GM18505 (cell line): Measurements from ENCODE around the gene SCN7A.
"Not testable (repeated sequence)": the region's sequence is repeated elsewhere in the genome, so short reads cannot be mapped to it uniquely, and the experiment has no call there.

Experiments
- ATAC-seq: cut with Tn5 transposase; IDR thresholded peaks from one replicate; pipeline ENCODE4 v1.9.1; 2021; ENCODE audit not compliant: unreplicated experiment
- POLR2A ChIP-seq: IDR thresholded peaks from 4 replicates; pipeline ENCODE4 v1.6.1; 2011; ENCODE audit warnings: borderline replicate concordance; ENCODE audit not compliant: insufficient read depth, insufficient read length; ENCODE audit errors: extremely low read depth

Gene SCN7A

DNA sequence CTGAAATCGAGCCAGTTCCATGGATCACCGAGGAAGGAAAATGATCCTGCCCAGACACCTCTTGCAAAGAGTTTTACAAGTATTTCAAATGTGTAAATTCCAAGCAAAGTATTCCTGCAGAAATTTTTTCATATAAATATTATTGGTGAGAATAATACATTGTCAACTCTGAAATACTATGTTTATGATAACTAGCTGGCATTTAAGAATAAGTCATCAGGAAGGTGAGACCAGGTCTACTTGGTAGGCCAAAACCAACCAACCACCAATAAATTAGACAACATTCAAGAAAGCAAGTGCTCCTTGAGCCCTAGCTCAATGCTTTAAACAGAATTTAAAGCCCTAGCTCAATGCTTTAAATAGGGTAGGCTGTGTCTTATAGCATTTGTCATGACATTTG, 21.7 kb downstream of the SCN7A start:
- no peak for ATAC-seq
- TF ChIP-seq POLR2A: no peak

DNA sequence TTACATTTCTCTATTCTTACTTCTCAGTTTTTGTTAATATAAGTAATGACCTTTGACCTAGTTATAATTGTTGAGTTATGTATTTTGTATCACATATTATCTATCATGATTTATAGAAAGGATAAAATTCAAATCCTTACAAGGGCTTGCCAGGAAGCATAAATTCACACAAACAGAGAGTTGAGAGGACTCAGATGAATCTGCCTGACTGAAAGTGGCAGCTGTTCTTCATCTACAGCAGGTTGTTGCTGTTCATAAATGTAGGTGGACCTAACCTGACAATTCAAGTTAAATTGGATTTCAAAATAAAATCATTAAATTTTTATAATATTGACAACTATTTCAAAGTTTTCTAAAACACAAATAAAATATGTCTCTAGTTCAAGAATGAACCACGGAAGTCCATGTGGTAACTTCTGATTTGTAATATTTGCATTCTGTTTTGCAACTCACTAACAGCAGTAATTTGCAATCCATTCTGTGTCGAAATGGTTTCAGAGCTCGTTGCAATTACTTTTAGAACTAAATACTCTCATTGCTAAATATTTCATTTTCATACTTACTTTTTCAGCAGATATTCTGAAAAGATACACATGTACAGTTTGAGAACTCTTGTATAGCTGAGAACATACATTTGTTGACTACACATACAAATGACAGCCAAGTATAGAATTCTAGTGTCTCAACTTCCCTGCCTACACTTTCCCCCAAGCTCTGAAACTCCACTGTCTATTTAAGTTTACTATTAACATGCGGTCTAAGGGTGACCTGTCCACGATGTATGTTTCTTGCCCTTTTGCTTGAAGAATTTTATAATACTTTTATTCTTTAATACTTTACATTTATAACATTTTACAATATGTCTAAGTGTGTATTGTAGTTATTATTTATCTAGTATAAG, 25.7 kb downstream of the SCN7A start:
- no peak for ATAC-seq
- no peak for TF ChIP-seq POLR2A

DNA sequence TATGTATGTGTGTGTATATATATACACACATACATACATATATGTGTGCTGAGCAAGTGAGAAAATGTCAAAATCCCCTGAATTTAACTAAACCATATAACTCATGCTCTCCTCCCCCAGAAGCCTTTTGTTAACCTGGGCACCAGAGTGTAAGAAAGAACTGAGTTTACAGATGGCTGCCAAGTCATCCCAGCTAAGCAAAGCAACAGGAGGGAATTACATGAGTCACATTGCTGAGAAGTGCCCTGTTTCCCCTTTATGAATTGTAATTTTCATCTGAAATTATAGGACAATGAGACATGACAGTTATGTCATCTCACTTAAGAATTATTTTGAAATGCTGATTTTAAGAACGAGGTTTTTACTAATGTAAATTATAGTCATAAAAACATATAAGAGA, 29.9 kb downstream of the SCN7A start:
- TF ChIP-seq POLR2A: no peak
- no peak for ATAC-seq

DNA sequence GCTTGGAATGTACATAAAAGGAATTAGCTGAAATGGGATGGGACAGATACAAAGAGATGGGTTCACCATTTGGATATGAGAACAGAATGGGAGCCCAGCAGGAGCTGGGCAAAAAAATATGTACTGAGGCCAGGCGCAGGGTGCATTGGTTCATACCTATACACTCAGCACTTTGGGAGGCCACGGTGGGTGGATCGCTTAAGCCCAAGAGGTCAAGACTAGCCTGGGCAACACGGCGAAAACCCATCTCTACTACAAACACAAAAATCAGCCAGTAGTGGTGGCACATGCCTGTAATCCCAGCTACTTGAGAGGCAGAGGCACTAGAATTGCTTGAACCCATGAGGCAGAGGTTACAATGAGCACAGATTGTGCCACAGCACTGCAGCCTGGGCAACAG, 30.4 kb downstream of the SCN7A start:
- ATAC-seq: no peak
- TF ChIP-seq POLR2A: no peak

DNA sequence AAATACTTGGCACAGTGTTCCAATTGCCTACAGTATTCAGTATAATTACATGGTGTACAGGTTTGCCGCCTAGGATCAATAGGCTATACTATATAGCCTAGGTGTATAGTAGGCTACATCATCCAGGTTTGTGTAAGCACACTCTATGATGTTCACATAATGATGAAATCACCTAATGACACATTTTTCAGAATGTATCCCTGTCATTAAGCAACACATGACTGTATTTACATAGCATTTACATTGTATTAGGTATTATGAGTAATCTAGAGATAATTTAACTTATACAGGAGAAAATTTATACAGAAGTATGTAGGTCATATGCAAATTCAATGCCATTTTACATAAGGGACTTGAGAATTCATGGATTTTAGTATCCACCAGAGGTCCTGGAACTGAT, 35.4 kb downstream of the SCN7A start:
- ATAC-seq: no peak
- no peak for TF ChIP-seq POLR2A

DNA sequence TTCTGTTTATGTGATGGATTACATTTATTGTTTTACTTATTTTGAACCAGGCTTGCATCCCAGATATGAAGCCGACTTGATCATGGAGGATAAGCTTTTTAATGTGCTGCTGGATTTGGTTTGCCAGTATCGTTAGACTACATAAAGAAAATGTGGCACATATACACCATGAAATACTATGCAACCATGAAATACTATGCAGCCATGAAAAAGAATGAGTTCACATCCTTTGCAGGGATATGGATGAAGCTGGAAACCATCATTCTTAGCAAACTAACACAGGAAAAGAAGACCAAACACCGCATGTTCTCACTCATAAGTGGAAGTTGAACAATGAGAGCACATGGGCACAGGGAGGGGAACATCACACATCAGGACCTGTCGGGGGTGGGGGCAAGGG, 38.2 kb downstream of the SCN7A start:
- ATAC-seq: not testable (repeated sequence)

DNA sequence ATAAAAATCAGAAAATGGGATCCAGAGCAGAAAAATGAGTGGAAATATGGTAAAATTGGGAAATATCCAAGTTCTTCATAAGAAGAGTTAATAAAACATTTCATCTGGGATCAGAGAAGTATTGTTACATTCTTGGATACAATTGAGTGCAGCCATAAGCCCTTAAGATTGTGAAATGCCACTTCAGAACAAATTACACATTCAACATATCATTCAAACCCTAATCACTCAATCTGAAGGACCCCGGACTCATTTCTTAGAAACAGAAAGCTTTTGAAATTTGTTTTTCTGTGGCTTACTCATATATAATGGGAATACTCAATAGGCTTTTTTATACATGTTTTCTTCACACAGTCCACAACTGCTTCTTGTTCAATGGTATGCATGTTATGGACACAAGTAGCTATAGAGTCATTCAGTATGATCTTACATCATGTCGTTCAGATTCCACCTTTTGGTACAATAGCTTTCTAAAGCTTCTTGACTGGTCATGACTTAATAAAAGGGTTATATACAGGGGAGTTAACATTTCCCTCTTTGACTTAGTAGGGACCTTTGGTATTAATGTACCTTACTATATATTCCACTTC, 39.9 kb downstream of the SCN7A start:
- no peak for TF ChIP-seq POLR2A

DNA sequence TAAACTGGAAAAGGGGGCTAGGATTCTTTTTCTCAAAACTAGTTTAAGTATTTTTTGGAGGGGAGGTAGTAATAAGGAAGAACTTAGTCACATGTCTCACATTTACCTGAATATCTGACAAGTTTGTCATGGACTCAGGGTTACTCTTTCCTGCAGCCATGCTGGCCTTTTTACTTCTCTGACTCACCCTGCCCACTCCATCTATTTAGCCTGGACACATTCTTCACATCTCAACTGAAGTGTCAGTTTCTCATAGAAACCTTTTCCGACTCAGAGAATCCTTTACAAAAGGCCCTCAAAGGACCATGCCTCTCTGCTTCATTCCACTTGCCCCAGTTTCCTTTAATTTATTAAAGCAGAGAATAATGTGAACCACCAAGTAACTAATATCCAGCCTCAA, 42.6 kb downstream of the SCN7A start:
- ATAC-seq: no peak
- no peak for TF ChIP-seq POLR2A

More for the DNA sequence above, 39.9 kb downstream of the SCN7A start:
- ATAC-seq: no peak

DNA sequence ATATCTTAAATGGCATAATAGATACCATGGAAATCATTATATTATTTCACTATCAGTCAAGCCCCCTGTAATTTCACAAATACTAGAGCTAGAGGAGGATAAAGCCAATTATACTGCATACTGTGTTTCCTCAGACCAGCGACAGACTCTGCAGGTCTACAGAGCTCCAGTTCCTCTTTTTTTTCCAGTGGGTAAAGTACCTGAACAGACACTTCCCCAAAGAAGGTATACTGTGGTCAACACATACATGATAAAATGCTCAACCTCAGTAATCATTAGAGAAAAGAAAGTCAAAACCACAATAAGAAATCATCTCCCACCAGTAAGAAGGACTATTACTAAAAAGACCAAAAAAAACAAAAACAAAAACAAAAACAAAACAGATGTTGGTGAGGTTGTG, 44.6 kb downstream of the SCN7A start:
- ATAC-seq: peak; percentile 89
- no peak for TF ChIP-seq POLR2A

DNA sequence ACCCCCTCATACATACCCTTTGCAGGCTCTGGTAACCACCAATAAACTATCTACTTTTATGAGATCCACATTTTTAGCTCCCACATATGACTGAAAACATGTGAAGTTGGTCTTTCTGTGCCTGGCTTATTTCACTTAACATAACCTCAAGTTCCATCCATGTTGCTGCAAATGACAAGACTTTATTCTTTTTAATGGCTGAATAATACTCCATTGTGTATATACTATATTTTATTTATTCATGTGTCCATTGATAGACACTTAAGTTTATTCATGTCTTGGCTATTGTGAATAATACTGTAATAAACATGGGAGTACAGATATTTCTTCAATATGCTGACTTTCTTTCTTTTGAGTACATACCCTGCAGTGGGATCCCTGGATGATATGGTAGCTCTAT, 45.9 kb downstream of the SCN7A start:
- ATAC-seq: no peak
- no peak for TF ChIP-seq POLR2A

DNA sequence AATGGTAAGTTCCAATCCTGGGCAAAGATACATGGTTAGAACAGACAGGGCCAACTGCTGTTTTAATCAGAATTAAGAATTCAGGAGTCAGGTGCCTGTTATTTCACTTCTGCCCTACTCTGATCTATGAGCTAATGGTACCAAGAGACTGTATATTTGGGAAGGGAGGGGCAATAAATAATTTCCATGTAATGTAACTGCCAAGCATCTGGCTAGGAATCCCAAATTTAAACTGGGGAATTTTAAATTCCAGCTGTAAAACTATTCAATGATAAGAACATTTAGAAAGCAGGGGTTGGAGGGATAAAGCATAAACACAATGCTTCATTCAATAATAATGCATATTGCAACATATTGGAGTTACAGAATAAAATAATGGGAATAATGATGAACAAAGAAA, 49.7 kb downstream of the SCN7A start:
- no peak for ATAC-seq
- no peak for TF ChIP-seq POLR2A

DNA sequence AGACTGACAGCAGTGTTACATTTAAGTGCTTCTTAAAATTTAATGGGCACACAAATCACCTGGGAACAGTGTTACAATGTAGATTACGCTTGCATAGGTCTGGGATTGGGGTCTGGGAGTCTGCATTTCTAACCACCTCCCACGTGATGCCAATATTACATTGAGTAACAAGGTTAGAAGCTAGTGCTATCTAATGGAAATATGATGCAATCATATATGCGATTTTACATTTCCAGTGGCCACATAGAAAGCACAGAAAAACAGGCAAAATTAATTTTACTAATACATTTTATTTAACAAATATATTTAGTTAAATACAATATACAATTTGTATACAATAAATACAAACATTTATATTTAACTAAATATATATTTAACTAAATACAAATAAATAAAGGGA, 53.7 kb downstream of the SCN7A start:
- TF ChIP-seq POLR2A: no peak
- no peak for ATAC-seq

DNA sequence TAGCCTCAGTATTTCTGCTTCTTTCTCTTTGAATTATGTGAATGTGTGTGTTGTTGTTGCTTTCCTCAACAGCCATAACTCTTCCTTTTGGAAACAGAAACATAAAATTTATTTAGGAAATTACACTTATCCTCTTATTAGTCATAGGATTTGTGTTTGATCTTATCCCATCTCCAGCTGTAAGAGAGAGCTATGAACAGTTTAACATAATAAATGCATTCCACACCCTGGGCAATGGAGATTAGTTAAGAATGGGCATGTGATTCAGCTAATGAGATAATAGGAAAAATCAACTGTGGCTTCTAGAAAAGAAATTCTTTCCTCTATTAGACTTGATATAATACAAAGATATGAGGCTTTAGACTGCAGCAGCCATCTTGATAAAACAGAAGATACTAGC, 55.0 kb downstream of the SCN7A start:
- no peak for TF ChIP-seq POLR2A
- ATAC-seq: no peak

DNA sequence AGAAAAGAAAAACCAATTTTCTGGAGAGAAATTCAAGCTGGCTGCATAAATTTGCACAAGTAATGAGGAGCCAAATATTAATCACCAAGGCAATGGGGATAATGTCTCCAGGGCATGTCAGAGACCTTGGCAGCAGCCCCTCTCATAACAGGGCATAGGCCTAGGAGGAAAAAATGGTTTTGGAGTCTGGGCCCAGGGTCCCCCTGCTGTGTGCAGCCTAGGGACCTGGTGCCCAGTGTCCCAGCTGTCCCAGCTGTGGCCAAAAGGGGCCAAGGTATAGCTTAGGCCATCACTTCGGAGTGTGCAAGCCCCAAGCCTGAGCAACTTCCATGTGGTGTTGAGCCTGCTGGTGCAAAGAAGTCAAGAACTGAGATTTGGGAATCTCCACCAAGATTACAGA, 57.1 kb downstream of the SCN7A start:
- no peak for TF ChIP-seq POLR2A
- ATAC-seq: no peak
